Measurements from ENCODE around the gene TCF7L2. TPM values are rescaled to one million over a fixed set of nuclear protein-coding genes. Genes with fewer than 3 reads are reported as not detected.

The TCF7L2 gene
- total RNA-seq, result under 1 TPM; 0.65 to 0.67 TPM

DNA sequence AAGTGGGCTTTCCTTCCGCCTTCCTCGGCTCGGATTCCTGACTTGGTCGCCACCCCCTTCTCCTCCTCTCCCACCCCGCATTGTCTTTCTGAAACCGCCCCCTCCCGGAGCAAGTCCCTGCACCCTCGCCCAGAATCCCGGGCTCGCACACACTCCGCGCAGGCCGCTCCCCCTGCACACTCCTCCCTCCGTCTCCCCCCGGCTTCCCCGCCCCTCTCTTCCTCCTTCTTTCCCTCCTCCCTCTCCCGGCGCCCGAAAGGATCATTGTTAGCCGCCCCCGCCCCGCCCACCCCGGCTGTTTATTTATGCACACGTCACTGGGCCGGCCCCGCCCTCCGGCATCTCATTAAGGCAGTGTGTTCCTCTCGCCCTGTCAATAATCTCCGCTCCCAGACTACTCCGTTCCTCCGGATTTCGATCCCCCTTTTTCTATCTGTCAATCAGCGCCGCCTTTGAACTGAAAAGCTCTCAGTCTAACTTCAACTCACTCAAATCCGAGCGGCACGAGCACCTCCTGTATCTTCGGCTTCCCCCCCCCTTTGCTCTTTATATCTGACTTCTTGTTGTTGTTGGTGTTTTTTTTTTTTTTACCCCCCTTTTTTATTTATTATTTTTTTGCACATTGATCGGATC, at the start of gene TCF7L2:
TSS of gene TCF7L2 (plus strand) at position 373 of the 633 bp plus-strand sequence. CDS start 510 bp downstream, outside the sequence.
- CTCF ChIA-PET, result no interaction called here

DNA sequence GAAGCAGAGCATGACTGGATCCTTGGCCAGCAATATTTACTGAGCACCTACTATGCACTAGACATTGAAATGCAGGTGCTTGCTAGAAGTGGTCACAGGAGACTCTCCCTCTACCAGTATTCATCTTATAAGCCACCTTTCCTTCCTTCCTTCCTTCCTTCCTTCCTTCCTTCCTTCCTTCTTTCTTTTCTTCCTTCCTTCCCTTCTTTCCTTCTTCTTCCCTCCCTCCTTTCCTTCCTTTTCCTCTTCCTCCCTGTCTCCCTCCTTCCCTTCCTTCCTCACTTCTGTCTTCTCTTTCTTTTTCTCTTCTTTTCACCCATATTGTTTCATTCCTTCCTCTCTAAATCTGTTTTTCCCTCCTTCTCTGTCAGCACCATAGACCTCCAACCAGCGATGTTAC, 47.3 kb upstream of the TCF7L2 start:
- POLR2A ChIA-PET, result no interaction called here
- CTCF ChIA-PET, result no interaction called here

More for the DNA sequence above, at the start of gene TCF7L2:
- POLR2A ChIA-PET, result interaction anchor here (0.8 to 0.9 kb wide), 2 partner anchors 9 to 37 kb away, joined by 3 to 4 read pairs; no protein-coding TSS in a partner anchor

DNA sequence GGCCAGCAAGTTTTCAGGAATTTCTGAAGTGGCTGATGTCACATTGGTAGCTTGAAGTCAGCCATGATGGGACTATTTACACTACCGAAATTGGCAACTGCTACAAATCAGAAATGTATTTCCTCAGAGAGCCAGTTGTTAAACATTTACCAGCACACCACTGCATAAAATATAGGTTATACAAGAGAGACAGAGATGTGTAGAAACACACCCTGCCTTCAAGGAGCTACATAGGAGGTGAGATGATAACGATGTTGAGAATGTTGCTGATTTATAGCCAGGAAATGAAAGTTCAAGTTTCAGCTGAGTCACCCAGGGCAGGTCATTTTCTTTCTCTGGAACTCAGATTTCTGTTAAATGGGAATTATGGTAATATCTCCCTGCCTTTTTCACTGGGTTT, 46.0 kb upstream of the TCF7L2 start:
- POLR2A ChIA-PET, result interaction anchor here (0.6 kb wide), 1 partner anchor 1802 kb away, joined by 3 read pairs; no protein-coding TSS in a partner anchor

DNA sequence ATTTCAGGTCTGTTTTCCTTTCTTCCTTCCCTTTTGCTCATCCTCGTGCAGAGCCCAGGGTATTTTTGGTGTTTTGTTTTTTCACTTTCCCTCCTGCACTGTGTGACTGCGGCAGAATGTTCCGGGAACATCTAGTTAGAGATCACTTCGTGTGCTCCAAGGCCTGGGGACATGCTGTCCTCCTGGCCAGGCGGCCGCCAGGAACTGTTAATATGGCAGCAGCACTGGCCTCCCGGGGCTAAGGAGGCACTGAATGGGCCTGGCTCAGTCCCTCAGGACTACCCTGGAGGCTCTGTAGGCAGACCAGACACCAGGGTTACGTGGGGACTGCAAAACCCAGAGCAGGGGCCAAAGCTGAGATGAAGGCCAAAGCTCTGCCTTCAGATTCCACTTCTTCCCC, 43.1 kb upstream of the TCF7L2 start:
- ChIA-PET POLR2A (no interaction called here), CTCF (no interaction called here)

More for the DNA sequence above, 46.0 kb upstream of the TCF7L2 start:
- CTCF ChIA-PET, result no interaction called here

DNA sequence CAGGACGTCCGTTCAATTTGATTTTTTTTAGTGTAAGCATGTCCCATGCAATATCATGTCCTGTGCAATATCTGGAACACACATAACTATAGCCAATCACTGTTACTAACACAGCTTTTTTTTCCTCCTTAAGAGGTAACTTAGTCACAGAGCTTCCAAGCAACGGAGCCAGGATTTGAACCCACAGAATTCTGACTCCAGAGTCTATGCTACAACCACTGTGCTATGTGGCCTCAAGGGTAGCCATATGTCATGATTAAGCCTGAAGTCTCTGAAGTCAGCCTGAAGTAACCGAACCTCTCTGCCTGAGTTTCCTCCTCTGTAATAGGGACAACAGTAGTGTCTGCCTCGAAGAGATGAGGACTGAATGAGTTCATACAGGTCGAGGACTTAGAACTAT, 42.2 kb upstream of the TCF7L2 start:
- POLR2A ChIA-PET, result no interaction called here
- CTCF ChIA-PET, result interaction anchor here (0.6 kb wide), 1 partner anchor 304 kb away, joined by 4 read pairs; no protein-coding TSS in a partner anchor

DNA sequence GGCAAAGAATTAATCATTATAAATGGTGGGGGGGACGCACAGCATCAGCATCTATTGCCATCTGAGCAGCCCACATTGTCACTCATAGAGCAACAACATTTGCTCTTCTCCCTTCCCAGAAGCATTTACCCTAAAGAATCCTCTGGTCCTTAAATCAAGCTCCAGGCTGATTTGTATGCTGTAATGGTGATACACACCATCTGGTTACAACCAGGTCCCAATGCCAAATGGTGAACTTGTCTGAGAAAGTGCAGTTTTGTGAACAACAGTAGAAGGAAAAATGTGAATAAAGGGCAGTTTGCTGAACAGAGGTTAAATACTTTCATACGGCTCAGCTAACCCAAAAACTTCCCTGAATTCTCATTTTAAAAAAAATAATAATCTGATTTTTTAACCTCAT, 38.8 kb upstream of the TCF7L2 start:
- ChIA-PET CTCF (no interaction called here), POLR2A (no interaction called here)

DNA sequence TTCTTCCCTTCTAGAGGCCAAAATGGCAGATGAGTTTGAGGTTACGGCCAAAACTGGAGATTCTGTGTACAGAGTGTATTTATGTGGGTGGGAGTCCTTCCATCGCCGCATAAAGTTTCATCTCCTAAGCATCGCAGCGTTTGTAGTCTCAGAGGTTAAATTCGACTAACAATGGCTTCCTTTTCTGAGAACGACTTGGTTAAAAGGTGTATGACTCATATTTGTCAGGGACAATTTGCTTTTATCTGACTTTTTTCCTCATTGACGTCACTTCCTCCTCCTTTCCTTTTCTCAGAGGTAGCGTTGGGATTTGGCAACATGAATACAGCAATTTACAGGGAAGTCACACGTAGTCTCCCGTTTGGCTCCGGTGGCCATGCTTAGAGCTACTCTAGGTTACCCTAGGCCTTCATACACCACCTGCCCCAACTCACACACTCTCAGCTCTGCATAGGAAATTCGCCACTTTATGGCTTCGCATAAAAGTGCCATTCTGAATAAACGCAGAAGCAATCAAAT, 37.6 kb upstream of the TCF7L2 start:
- POLR2A ChIA-PET, result no interaction called here
- CTCF ChIA-PET, result no interaction called here

DNA sequence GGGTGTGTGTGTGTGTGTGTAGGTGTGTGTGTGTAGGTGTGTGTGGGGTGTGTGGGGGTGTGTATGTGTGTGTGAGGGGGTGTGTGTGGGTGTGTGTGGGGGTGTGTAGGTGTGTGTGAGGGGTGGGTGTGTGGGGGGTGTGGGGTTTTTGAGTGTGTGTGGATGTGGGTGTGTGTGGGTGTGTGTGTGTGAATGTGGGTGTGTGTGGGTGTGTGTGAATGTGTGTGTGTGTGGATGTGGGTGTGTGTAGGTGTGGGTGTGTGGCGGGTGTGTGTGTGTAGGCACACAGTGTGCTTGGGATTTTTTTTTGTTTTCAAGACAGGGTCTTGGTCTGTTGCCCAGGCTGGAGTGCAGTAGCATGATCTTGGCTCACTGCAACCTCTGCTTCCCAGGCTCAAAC, 36.8 kb upstream of the TCF7L2 start:
- POLR2A ChIA-PET, result no interaction called here
- CTCF ChIA-PET, result no interaction called here

DNA sequence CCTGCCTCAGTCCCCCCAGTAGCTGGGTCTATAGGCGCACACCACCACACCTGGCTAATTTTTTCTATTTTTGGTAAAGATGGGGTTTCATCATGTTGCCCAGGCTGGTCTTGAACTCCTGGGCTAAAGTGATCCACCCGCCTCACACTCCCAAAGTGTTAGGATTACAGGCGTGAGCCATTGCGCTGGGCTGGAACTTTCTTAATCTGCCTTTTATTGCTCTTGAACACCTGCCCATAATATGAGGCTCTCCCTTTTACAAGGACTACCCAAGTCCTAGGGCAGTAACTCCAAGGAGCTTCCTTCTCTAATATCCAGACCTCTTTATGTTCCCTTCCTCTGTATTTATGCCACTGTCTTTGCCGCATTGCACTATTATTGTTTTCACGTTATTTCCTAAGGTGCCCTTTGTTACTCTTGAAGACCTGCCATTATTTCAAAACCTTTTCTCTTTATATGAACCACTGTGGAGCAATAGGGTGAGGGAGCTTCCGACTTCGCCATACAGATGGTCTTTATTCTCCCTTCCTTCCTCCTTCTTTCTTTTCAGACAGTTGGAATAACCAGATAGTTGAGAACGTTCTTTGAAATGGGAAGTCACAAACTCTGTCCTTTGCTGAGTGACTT, 36.3 kb upstream of the TCF7L2 start:
- ChIA-PET POLR2A (no interaction called here), CTCF (interaction anchor here (0.6 kb wide), 1 partner anchor 188 kb away, joined by 5 read pairs; no protein-coding TSS in a partner anchor)

DNA sequence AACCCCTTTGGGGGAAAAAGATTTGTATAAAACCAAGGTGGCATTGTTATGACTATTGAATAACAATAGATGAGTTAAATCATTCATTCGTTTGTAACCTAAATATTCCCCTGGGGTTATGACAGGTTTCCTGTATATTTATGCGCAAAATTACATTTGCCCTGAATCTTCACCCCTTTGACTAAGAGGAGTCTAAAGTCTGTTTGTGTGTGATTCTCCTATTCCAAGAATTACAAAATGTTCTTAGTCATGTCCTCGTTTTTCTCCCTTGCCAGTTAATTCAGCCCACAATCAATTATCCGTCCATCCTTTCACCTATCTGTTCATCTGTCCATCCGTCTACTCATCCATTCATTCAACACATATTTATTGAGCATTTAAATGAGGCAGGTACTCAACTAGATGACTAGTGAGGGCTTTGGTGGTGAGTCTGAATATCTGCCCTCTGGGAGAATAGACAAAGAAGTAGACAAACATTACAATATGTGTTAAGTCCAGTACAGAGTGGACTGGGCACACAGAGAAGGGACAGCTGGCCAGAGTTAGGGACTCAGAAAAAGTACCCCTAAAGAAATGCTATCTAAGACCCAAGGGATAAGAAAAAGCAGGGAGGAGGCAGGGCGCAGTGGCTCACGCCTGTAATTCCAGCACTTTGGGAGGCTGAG, 35.6 kb upstream of the TCF7L2 start:
- ChIA-PET CTCF (interaction anchor here (0.6 kb wide), 1 partner anchor 188 kb away, joined by 5 read pairs; no protein-coding TSS in a partner anchor), POLR2A (no interaction called here)

DNA sequence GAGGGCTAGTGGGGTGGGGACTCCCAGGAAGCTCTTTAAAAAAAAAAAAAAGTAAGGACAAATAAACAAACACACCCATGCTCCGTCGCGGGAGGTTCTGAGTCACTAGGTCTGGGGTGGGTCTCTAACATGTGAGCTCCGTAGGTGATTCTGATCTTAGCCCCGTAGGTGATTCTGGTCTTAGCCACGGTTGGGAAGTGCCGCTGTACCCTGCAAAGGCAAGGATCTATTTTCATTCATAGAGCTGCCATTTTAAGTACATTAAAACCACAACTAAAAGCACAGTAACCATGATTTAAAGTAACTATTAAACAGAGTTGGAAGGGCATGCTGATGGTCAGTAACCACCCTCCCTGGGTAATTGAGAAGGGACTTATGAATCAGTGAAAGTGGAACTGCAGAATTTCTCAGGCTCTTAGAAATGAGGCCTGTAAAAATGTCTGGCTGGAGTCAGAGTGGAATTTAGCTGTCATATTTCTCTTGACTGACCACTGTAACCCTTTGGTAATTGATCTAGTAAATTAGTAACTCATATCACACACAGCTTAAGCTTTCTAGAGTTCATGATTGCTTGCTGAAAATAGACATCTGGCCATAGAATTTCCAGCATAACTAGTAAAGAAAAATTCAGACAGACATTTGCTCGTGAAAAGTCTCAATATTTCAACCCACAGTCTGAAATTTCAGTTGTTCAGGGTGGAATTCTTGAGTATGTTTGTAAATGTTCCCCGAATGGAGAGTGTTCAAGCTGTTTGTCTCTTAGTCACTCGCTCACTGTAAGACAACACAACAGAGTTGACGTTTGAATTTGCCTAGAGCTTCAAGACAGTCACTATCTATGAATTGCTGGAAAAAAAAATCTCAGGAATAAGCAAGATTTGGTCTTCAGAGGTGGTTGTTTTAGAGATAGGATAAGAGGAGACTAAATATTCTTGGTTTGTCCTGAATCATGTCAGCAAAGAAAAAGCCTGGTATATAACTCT, 34.2 kb upstream of the TCF7L2 start:
- ChIA-PET POLR2A (no interaction called here), CTCF (no interaction called here)

DNA sequence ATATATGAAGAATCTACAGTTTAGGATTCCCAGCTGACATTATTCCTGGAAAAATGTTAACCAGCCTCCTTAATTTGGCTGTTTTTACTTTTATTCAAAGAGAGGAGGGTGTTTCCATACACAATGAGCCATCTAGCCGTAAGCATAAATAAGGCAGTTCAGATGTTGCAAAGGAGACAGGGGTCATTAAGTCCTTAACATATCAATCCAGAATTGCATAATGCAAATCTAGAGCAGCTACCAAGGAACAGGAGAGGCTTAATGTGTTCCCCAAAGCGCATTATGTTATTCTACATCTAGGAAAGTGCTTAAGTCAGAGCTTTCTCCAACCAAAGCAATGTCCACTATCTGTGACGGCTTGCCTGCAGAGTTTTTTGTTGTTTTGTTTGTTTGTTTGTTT, 32.4 kb upstream of the TCF7L2 start:
- ChIA-PET POLR2A (no interaction called here), CTCF (interaction anchor here (0.7 kb wide), 1 partner anchor 219 kb away, joined by 3 read pairs; no protein-coding TSS in a partner anchor)

DNA sequence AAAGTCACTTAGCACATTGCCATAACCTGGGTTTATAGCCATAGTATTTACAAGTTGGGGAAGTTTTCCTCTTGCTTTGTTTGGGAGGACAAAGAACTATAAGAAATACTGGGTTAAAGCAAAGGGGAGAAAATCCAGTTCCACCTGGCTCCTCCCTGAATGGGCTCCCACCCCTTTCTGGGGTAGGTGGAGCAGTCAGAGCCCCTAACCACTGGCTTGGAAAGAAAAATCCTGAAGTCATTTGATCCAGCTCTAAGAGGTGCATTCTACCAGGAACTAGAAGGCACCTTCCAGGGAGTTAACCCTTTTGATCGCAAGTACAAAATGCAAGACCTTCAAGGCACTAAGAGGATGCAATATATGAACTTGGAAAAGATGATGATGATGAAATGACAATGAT, 31.3 kb upstream of the TCF7L2 start:
- ChIA-PET POLR2A (no interaction called here), CTCF (no interaction called here)

DNA sequence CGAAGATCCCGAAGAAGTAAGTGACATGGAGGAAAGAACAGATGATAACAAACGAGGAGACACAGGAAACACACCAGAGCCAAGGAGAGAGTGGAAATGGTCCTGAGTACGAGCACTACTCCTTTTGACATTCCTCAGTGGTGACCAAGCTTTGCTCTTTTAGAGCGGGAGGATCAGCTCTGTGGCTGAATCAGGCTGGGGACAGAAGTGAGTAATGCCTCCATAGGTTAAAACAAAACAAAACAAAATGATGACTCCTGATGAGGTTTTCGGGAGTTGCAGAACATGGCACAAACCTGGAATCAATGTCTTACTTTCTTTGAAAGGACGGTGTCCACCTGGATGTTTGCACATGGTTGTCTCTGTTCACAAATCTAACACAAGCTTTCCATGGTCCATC, 30.3 kb upstream of the TCF7L2 start:
- CTCF ChIA-PET, result no interaction called here
- POLR2A ChIA-PET, result interaction anchor here (0.5 kb wide), 1 partner anchor 29 kb away, joined by 3 read pairs; no protein-coding TSS in a partner anchor

DNA sequence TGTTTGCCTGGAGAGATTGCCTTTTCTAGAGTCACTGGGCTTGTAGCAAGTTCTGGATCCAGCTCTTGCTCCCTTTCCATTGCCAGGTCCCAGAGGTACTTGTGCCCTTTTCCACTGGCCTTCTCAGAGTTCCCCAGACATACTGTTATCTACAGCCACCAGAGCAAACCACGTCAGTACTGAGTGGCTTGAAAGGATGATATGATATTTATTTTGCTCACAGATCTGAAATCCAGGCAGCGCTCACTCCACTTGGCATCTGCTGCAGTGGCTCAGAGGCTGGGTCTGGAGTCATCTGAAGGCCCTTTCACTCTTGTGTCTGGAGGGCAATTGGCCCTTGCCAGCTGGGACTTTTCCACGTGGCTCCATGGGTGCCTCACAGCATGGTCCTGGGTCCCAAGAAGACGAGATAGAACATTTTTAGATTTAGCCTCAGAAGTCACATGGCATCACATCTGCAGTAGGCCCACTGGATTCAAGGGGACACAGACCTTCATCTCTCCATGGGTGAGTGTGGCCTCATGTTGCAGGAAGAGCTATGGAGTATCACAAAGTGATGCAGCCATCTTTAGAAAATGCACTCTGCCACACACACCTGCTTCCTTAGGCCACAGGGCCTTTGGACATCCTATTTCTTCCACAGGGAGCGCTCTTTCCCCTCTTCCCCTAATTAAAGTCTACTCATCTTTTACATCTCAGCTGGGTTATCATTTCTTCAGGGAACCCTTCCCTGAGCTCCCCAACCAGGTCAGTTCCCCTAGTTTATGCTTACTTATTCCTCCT, 22.9 kb upstream of the TCF7L2 start:
- ChIA-PET POLR2A (no interaction called here), CTCF (no interaction called here)

DNA sequence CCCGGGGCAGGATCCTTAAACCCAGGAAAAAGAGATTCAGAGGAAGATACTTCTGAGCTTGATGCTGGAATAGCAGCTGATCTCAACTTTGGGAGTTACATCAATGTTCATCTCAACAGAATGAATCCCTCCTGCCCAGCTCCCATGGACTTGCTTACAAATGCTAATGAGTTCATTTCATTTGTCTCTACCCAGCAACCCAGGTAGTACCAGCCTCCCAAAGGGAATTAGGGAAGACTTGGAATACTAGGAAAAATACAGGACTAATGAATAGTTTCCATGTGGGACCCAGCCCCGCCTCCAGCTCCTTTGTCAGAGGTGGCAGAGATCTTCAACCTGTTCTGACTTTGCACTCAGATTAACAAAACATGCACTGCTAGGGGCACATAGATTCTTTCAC, 22.1 kb upstream of the TCF7L2 start:
- CTCF ChIA-PET, result no interaction called here
- POLR2A ChIA-PET, result no interaction called here

DNA sequence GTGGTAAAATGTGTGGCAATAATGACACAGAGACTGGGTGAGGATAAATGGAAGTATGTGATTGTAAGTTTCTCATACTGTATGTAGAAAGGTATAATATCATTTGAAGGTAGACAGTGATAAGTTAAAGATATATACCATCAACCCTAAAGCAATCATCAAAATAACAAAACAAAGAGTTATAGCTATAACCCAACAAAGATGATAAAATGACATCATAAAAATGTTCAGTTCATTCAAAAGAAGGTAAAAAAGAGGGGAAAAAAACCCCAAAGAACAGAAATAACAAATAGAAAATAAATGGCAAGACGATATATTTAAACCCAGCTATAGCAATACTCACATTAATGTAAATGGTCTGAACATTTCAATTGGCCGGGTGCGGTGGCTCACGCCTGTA, 17.4 kb upstream of the TCF7L2 start:
- CTCF ChIA-PET, result no interaction called here
- POLR2A ChIA-PET, result no interaction called here

DNA sequence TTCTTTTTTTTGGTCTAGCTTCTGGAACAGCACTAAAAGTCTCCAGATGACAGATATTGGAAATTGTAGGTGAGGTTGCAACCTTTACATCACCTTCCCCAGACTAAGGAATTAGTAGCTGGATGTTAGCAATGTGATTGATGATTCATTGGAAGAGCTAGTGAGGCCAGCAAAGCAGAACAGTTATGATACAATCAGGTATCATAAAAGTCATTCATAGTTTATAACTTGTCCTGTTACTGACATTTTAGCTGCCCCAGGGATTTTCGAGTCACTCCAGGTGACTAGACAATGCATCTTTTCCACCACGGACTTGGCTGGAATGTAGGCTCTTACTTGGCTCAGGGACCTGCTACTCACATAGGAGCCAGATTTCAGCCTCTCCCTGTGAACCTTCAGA, 15.9 kb upstream of the TCF7L2 start:
- ChIA-PET CTCF (no interaction called here), POLR2A (no interaction called here)

Measured in activated CD8-positive, alpha-beta memory T cell treated with anti-CD3 and anti-CD28 coated beads for 36 hours (primary cell).